GM19397 (cell line): ENCODE data around the gene ARSK.
A peak's percentile ranks its signal among the peaks of the same experiment; 100 is the strongest.
"Not testable (repeated sequence)": the region's sequence is repeated elsewhere in the genome, so short reads cannot be mapped to it uniquely, and the experiment has no call there.

Experiments
- ATAC-seq: cut with Tn5 transposase; IDR thresholded peaks from one replicate; pipeline ENCODE4 v1.9.1; 2021; ENCODE audit warnings: mild to moderate bottlenecking, moderate library complexity; ENCODE audit not compliant: unreplicated experiment

The ARSK gene

DNA sequence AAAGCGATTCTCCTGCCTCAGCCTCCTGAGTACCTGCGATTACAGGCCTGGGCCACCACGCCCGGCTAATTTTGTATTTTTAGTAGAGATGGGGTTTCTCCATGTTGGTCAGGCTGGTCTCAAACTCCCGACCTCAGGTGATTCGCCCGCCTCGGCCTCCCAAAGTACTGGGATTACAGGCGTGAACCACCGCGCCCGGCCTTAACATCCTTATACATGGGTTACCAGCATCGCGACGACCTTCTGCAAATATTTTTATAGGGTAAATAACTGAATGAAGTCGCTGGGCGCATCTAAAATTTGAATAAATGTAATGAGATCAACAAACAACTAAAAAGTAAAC lies 91.3 kb downstream of the ARSK start:
- not testable (repeated sequence) for ATAC-seq

DNA sequence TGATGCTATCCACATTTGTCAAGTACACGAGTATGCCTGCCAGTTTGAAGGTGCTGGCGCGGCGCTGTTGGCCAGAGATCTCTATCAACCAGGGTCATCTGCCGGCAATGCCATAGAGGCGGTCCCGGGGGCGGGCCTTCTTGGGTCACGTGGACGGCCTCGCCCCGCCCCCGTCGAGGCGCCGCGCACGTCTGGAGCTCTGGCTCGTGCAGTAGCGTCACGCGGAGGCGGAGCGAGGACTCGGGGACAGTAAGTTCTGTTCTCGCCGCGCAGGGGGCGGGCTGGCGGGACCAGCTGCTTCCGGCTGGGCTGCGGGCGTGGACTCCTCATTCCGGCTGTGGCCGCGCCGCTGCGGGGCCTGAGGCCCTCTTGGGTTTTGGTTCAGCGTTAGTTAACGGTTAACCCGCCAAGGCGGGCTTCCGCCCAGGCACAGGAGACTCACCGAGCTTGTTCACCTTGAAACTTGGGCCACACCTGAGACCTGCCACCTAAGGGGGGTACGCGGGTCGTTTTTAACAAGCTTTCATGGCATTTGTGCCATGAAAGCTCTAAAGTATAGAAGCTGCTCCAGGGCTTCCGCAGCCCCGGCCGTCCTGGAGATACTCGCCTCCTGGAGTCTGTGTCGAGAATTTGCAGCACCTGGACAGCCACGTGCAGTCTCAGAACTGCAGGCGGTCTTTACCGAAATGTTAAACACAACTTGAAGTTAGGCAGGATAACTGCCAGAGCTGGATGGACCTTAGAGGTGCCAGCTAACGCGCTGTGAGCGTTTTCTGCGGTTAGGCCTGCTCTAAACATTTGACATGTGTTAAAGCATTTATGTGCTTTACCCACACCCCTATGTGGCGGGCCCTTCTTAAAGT lies 91.9 kb downstream of the ARSK start, which contains the start of gene RFESD:
Gene RFESD, plus strand, starts transcription at position 209 of the 863 bp plus-strand sequence. CDS start 5,495 bp downstream, outside the sequence.
- peak; percentile 99 for ATAC-seq

DNA sequence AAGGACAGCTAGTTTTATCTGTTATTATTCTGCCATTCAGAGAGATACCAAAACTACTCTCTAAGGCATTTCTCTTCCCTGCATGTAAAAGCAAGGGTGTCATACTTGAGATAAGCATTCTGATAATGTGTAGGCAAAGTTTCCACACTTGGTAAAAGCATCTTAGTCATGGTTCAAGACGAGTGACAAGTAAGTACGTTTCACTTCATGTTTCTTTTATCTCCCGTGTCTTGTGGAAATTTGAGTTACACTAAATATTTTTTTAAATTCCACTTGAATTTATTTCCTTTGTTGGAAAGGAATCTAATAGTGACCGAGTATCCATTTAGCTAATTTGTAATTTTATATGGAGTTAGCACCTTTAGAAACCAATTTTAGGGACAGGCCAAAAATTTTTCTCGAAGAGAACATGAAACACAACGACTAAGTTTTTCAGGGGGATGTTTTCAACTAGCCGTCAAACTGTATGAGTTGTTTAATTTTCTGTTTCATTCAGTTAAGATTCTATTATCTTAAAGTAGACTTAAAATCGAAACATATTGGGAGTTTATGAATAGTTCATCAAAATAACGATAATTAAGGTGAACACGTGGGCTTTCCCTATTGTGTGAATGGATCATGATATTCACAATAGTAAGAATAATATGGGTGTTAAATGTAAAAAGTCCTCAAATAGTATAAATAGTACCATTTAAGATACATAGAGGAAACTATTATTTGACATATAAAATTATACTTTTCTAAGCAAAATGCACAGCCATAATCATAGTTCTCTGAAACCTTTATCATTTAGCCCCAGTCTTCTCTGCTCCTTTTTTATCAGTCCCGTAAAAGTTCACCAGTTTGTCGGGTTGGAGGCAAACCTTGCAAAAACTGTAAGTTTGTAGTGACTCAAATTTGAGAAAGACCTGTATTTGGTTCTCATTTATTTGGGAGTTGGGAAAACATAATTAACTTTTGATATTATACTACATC lies 93.3 kb downstream of the ARSK start:
- no peak for ATAC-seq

DNA sequence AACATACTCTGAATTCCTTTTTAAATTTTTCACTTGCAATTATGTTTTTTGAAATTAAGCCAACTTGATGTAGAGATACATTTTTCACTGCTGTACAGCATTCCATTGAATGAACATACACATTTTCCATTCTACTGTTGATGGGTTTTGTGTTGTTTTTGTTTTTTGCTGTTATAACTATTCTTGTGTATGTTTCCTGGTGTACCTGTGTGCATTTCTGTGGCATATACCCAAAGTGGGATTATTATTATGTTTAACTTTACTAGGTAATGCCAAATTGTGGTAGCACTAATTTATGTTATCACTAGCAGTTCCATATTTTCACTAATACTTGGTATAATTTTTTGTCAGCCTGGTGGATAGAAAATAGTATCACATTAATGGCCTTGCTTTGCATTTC lies 94.4 kb downstream of the ARSK start:
- ATAC-seq: no peak

DNA sequence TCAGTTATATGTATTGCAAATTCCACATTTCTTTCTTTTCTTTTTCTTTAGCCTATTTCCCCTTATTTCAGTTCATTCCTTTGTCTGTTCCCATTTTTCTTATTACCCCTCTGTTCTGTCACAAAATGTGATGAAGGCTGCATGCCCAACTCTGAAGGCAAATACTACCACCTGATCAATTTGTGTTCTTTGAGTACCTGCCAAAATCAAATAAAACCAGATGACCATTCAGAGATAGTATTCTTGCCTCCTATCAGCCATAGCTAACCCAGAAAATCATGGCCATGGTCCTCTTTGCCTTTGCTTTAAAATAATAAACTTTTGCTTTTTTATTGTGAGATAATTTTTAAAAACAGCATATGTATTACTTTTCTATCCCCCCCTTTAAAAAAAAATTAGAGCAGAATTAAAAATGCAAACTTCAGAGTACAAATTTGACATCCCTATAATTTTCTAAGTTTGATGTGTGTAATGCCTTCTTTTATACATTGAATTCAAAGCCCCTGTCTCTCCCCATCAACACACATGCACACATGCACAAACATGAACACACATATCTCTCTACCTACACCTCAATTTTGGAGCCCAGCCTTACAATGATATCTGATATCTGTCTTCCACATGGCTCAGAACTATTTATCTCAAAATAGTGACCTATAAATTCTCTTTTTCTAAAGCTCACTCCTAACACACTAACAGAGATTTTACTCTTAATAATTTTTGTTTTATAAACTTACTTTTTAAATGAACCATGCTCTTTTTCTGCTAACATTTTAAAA lies 95.1 kb downstream of the ARSK start:
- ATAC-seq: no peak

DNA sequence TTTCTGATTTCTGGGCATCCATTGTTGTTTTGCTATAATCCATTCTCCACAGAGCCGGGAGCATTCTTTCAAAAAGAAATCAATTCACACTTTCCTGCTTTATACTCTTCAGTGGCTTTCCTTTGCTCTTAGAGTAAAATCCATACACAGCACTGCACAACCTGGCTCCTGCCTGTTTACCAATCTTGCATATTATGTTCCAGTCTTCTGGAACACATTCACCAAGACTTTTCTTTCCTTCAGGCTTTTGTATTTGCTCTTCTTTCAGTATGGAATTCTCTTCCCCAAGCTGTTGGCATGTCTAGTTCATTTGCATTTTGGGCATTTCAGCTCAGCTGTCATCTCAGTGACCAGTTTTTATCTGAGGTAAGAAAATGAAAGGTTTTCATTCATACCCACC lies 97.9 kb downstream of the ARSK start:
- no peak for ATAC-seq

DNA sequence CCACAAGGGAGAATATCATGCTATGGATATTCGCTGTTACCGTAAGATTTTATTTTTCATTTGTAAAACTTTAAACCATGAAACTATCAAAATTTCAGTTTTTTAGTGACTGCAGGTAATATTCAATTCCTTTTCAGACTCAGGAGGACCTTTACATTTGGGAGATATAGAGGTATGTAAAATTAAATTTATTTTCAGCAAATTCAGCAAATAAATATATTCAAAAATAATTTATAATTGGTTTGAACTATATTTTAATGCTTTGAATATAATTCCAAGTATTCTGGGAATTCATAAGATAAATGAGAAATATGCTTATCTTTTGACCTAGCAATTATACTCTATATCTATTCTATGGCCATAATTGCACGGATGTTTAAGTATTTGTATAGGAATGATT lies 99.3 kb downstream of the ARSK start:
- ATAC-seq: no peak
